Measurements from ENCODE around the gene ESPL1. TPM values are rescaled to one million over a fixed set of nuclear protein-coding genes. Genes with fewer than 3 reads are reported as not detected.
A peak's percentile ranks its signal among the peaks of the same experiment; 100 is the strongest.
"Not testable (repeated sequence)": the region's sequence is repeated elsewhere in the genome, so short reads cannot be mapped to it uniquely, and the experiment has no call there.

Gene ESPL1
- polyA plus RNA-seq, 3 donors: 0.79 TPM; not detected in 2

GRCh38 chr12:53328043-53328435 is 59.9 kb downstream of the ESPL1 start:
- peaks cover 23 to 25% of the 10 kb centered on the region in 2 donors for H3K4me1 ChIP-seq (ENCODE audit: control insufficient read depth in 1 of 2, insufficient read depth in 2 of 2, low read length in 2 of 2)
- H3K9me3 Mint-ChIP-seq: peaks cover 0 to 6% (median 0%) of the 10 kb centered on the region in 7 donors
- H3K9me3 ChIP-seq (replicated peaks in 1 of 2; ENCODE audit: control insufficient read depth in 1 of 2, insufficient read depth in 1 of 2, low read length in 2 of 2): peaks cover 0 to 4% of the 10 kb centered on the region in 2 donors
- H3K9ac ChIP-seq (ENCODE audit: insufficient read depth, low read length, poor library complexity, severe bottlenecking): peak overlapping the region; percentile 8
- DNase-seq: no peak
- H3K27ac Mint-ChIP-seq: no peak overlapping the region
- no peak overlapping the region for H3K4me2 ChIP-seq (replicated peaks; ENCODE audit: extremely low read depth, low read length, poor library complexity, severe bottlenecking)
- intact Hi-C loops (cut with micrococcal nuclease): loop anchor here in 1 of 2 donors (10.0 kb wide), 1 partner anchor 113 kb away; no protein-coding TSS in a partner anchor
- H3K27me3 ChIP-seq (ENCODE audit: control insufficient read depth in 2 of 2, insufficient read depth in 2 of 2, low read length in 2 of 2): peaks cover 14 to 24% of the 10 kb centered on the region in 2 donors
- no peak overlapping the region for H3K4me3 ChIP-seq (replicated peaks in 1 of 3; ENCODE audit: low read depth in 2 of 3, low read length in 3 of 3)
- H4K20me1 ChIP-seq (ENCODE audit: insufficient read depth, low read length): no peaks in the 10 kb centered on the region
- peaks cover 19% of the 10 kb centered on the region for H3K4me1 Mint-ChIP-seq
- peak overlapping the region in 1 of 2 donors; percentile 35 for H3K4me3 Mint-ChIP-seq
- no peaks in the 10 kb centered on the region for H3K79me2 ChIP-seq (ENCODE audit: insufficient read depth, low read length)
- WGBS (ENCODE audit: insufficient coverage): 68% methylated on average over 16 of the region's 16 CpGs
- H3K36me3 Mint-ChIP-seq: no peaks in the 10 kb centered on the region
- no peaks in the 10 kb centered on the region for H3K36me3 ChIP-seq (replicated peaks in 1 of 2; ENCODE audit: control insufficient read depth in 1 of 2, insufficient read depth in 2 of 2, low read length in 2 of 2)
- peaks cover 22 to 43% (median 37%) of the 10 kb centered on the region in 3 donors for H3K27me3 Mint-ChIP-seq (ENCODE audit: low read depth in 3 of 3)
- no peak overlapping the region for H2AFZ ChIP-seq (ENCODE audit: insufficient read depth, low read depth, low read length, poor library complexity, severe bottlenecking)
- no peak overlapping the region for H3K27ac ChIP-seq (ENCODE audit: low read depth in 1 of 2, low read length in 2 of 2)
- no peak for TF ChIP-seq CTCF (IDR thresholded peaks at IDR 0.05)

GRCh38 chr12:53330671-53331070 is 62.6 kb downstream of the ESPL1 start:
- peaks cover 6 to 7% of the 10 kb centered on the region in 2 donors for H3K4me1 ChIP-seq (ENCODE audit: control insufficient read depth in 1 of 2, insufficient read depth in 2 of 2, low read length in 2 of 2)
- H3K9ac ChIP-seq (ENCODE audit: insufficient read depth, low read length, poor library complexity, severe bottlenecking): no peak overlapping the region
- no peaks in the 10 kb centered on the region for H3K36me3 Mint-ChIP-seq
- no peak overlapping the region for H3K27ac ChIP-seq (ENCODE audit: low read depth in 1 of 2, low read length in 2 of 2)
- H3K9me3 Mint-ChIP-seq: peaks cover 0 to 8% (median 0%) of the 10 kb centered on the region in 7 donors
- 85% methylated on average over 3 of the region's 5 CpGs for WGBS (ENCODE audit: insufficient coverage)
- H4K20me1 ChIP-seq (ENCODE audit: insufficient read depth, low read length): no peaks in the 10 kb centered on the region
- TF ChIP-seq CTCF (IDR thresholded peaks at IDR 0.05): no peak
- H3K79me2 ChIP-seq (ENCODE audit: insufficient read depth, low read length): no peaks in the 10 kb centered on the region
- no peak for DNase-seq
- intact Hi-C loops (cut with micrococcal nuclease): no loop called here
- no peak overlapping the region for H3K4me3 ChIP-seq (replicated peaks in 1 of 3; ENCODE audit: low read depth in 2 of 3, low read length in 3 of 3)
- no peak overlapping the region for H3K4me2 ChIP-seq (replicated peaks; ENCODE audit: extremely low read depth, low read length, poor library complexity, severe bottlenecking)
- no peaks in the 10 kb centered on the region for H3K36me3 ChIP-seq (replicated peaks in 1 of 2; ENCODE audit: control insufficient read depth in 1 of 2, insufficient read depth in 2 of 2, low read length in 2 of 2)
- H3K4me3 Mint-ChIP-seq: no peak overlapping the region
- peaks cover 14 to 26% of the 10 kb centered on the region in 2 donors for H3K27me3 ChIP-seq (ENCODE audit: control insufficient read depth in 2 of 2, insufficient read depth in 2 of 2, low read length in 2 of 2)
- peaks cover 8% of the 10 kb centered on the region for H3K4me1 Mint-ChIP-seq
- peaks cover 0 to 4% of the 10 kb centered on the region in 2 donors for H3K9me3 ChIP-seq (replicated peaks in 1 of 2; ENCODE audit: control insufficient read depth in 1 of 2, insufficient read depth in 1 of 2, low read length in 2 of 2)
- H3K27me3 Mint-ChIP-seq (ENCODE audit: low read depth in 3 of 3): peaks cover 37 to 59% (median 50%) of the 10 kb centered on the region in 3 donors
- no peak overlapping the region for H3K27ac Mint-ChIP-seq
- no peak overlapping the region for H2AFZ ChIP-seq (ENCODE audit: insufficient read depth, low read depth, low read length, poor library complexity, severe bottlenecking)

- H3K27ac ChIP-seq (ENCODE audit: low read depth in 1 of 2, low read length in 2 of 2); H3K9me3 Mint-ChIP-seq; H3K4me3 ChIP-seq (replicated peaks in 1 of 3; ENCODE audit: low read depth in 2 of 3, low read length in 3 of 3); DNase-seq; H3K4me1 ChIP-seq (ENCODE audit: control insufficient read depth in 1 of 2, insufficient read depth in 2 of 2, low read length in 2 of 2); H3K79me2 ChIP-seq (ENCODE audit: insufficient read depth, low read length); H3K36me3 Mint-ChIP-seq; H3K9ac ChIP-seq (ENCODE audit: insufficient read depth, low read length, poor library complexity, severe bottlenecking); H3K27ac Mint-ChIP-seq; H3K4me2 ChIP-seq (replicated peaks; ENCODE audit: extremely low read depth, low read length, poor library complexity, severe bottlenecking); intact Hi-C loops (cut with micrococcal nuclease); H2AFZ ChIP-seq (ENCODE audit: insufficient read depth, low read depth, low read length, poor library complexity, severe bottlenecking); H3K9me3 ChIP-seq (replicated peaks in 1 of 2; ENCODE audit: control insufficient read depth in 1 of 2, insufficient read depth in 1 of 2, low read length in 2 of 2); H3K36me3 ChIP-seq (replicated peaks in 1 of 2; ENCODE audit: control insufficient read depth in 1 of 2, insufficient read depth in 2 of 2, low read length in 2 of 2); H4K20me1 ChIP-seq (ENCODE audit: insufficient read depth, low read length): not testable (repeated sequence)
- peak overlapping the region in 1 of 2 donors; percentile 4 for H3K4me3 Mint-ChIP-seq
- peaks cover 12% of the 10 kb centered on the region for H3K4me1 Mint-ChIP-seq
- peaks cover 36 to 59% (median 43%) of the 10 kb centered on the region in 3 donors for H3K27me3 Mint-ChIP-seq (ENCODE audit: low read depth in 3 of 3)
- peaks cover 0 to 27% of the 10 kb centered on the region in 2 donors for H3K27me3 ChIP-seq (ENCODE audit: control insufficient read depth in 2 of 2, insufficient read depth in 2 of 2, low read length in 2 of 2)
Measured at GRCh38 chr12:53332339-53332738, 64.2 kb downstream of the ESPL1 start.
